AG08395 (cell line): ENCODE data around the gene ZP4.
"Not testable (repeated sequence)": the region's sequence is repeated elsewhere in the genome, so short reads cannot be mapped to it uniquely, and the experiment has no call there.

Source experiments
- DNase-seq: peaks from one replicate; pipeline ENCODE4 v3.0.0; 2012; ENCODE audit warnings: mixed read lengths, low spot score

Gene ZP4

GRCh38 chr1:237877631-237878030 lies 13.1 kb downstream of the ZP4 start:
- DNase-seq: no peak

GRCh38 chr1:237875291-237875690 lies 15.4 kb downstream of the ZP4 start:
- DNase-seq: no peak

- DNase-seq: no peak
Observed at GRCh38 chr1:237873487-237874211, 17.1 kb downstream of the ZP4 start.

- no peak for DNase-seq
Observed at GRCh38 chr1:237868817-237869600, 21.7 kb downstream of the ZP4 start.

- no peak for DNase-seq
Observed at GRCh38 chr1:237867380-237867888, 23.3 kb downstream of the ZP4 start.

GRCh38 chr1:237864338-237865244 lies 26.1 kb downstream of the ZP4 start:
- DNase-seq: no peak

GRCh38 chr1:237863234-237863633 lies 27.5 kb downstream of the ZP4 start:
- no peak for DNase-seq

GRCh38 chr1:237861944-237862343 lies 28.8 kb downstream of the ZP4 start:
- no peak for DNase-seq

- no peak for DNase-seq
Observed at GRCh38 chr1:237858992-237859391, 31.7 kb downstream of the ZP4 start.

- no peak for DNase-seq
Observed at GRCh38 chr1:237857455-237857854, 33.3 kb downstream of the ZP4 start.

- DNase-seq: no peak
Observed at GRCh38 chr1:237852342-237852741, 38.4 kb downstream of the ZP4 start.

GRCh38 chr1:237851210-237851845 lies 39.4 kb downstream of the ZP4 start:
- DNase-seq: no peak

GRCh38 chr1:237843516-237843915 lies 47.2 kb downstream of the ZP4 start:
- not testable (repeated sequence) for DNase-seq

- DNase-seq: no peak
Observed at GRCh38 chr1:237841485-237841884, 49.2 kb downstream of the ZP4 start.

GRCh38 chr1:237838904-237839534 lies 51.7 kb downstream of the ZP4 start:
- no peak for DNase-seq

GRCh38 chr1:237838320-237838719 lies 52.4 kb downstream of the ZP4 start:
- no peak for DNase-seq

GRCh38 chr1:237834461-237834860 lies 56.3 kb downstream of the ZP4 start:
- DNase-seq: no peak

- no peak for DNase-seq
Observed at GRCh38 chr1:237834048-237834447, 56.7 kb downstream of the ZP4 start.

- no peak for DNase-seq
Observed at GRCh38 chr1:237832858-237833257, 57.9 kb downstream of the ZP4 start.
